Endometrial microvascular endothelial cells (primary cell): Measurements from ENCODE around the gene HIVEP3. TPM values are rescaled to one million over a fixed set of nuclear protein-coding genes. Genes with fewer than 3 reads are reported as not detected.

Experiments
- in situ Hi-C: cut with HindIII; loops from 2 replicates; pipeline ENCODE4 v1.10.0; 2017; ENCODE audit warnings: low sequenced_read_pairs, low pct_unique_long_range_greater_than_20kb; ENCODE audit errors: inconsistent ontology term
- total RNA-seq: library from RNA; depleted of rRNA; stranded (reverse); fragments of >200 nt; gene quantifications from one replicate; pipeline ENCODE4 v1.2.3, GENCODE V29; 2015; ENCODE audit errors: inconsistent ontology term

HIVEP3 gene
- total RNA-seq, 1 donor from 2014 or later, result 4.4 TPM

- in situ Hi-C loops, result no loop called here
Observed at GRCh38 chr1:41860214-41860613, 58.5 kb downstream of the HIVEP3 start.

- in situ Hi-C loops, result no loop called here
Observed at GRCh38 chr1:41859686-41860085, 59.0 kb downstream of the HIVEP3 start.

GRCh38 chr1:41856944-41857285 lies 61.8 kb downstream of the HIVEP3 start:
- in situ Hi-C loops, result no loop called here

- in situ Hi-C loops, result no loop called here
Observed at GRCh38 chr1:41856151-41856943, 62.4 kb downstream of the HIVEP3 start.

GRCh38 chr1:41855713-41856112 lies 63.0 kb downstream of the HIVEP3 start:
- in situ Hi-C loops, result no loop called here

GRCh38 chr1:41853907-41854306 lies 64.8 kb downstream of the HIVEP3 start:
- in situ Hi-C loops, result no loop called here

- in situ Hi-C loops, result no loop called here
Observed at GRCh38 chr1:41852091-41852490, 66.6 kb downstream of the HIVEP3 start.

- in situ Hi-C loops, result no loop called here
Observed at GRCh38 chr1:41851589-41851988, 67.1 kb downstream of the HIVEP3 start.

- in situ Hi-C loops, result no loop called here
Observed at GRCh38 chr1:41850029-41850428, 68.7 kb downstream of the HIVEP3 start.

GRCh38 chr1:41849211-41849759 lies 69.4 kb downstream of the HIVEP3 start:
- in situ Hi-C loops, result no loop called here

- in situ Hi-C loops, result no loop called here
Observed at GRCh38 chr1:41848216-41848952, 70.3 kb downstream of the HIVEP3 start.

GRCh38 chr1:41847733-41848132 lies 71.0 kb downstream of the HIVEP3 start:
- in situ Hi-C loops, result no loop called here

- in situ Hi-C loops, result no loop called here
Observed at GRCh38 chr1:41846625-41847405, 71.9 kb downstream of the HIVEP3 start.

GRCh38 chr1:41844781-41845272 lies 73.9 kb downstream of the HIVEP3 start:
- in situ Hi-C loops, result no loop called here

- in situ Hi-C loops, result no loop called here
Observed at GRCh38 chr1:41844255-41844654, 74.5 kb downstream of the HIVEP3 start.

GRCh38 chr1:41842993-41843755 lies 75.5 kb downstream of the HIVEP3 start:
- in situ Hi-C loops, result no loop called here

- in situ Hi-C loops, result no loop called here
Observed at GRCh38 chr1:41842326-41842725, 76.4 kb downstream of the HIVEP3 start.

GRCh38 chr1:41840592-41841246 lies 78.0 kb downstream of the HIVEP3 start:
- in situ Hi-C loops, result no loop called here
